SK-N-SH treated with all-trans-retinoic acid at 6 μM for 48 hours (cell line): ENCODE results near the gene XKR3.

ENCODE experiments used
- BACH2 ChIP-seq: fragments of 250-450 bp; sonication (Bioruptor Pico); IDR thresholded peaks from 2 replicates; pipeline ENCODE4 v1.9.0; 2021; ENCODE audit warnings: mild to moderate bottlenecking, borderline replicate concordance
- CREB5 ChIP-seq: fragments of 250-450 bp; sonication (Bioruptor Pico); IDR thresholded peaks from 2 replicates; pipeline ENCODE4 v1.5.1; 2020; ENCODE audit warnings: low read depth, mild to moderate bottlenecking, moderate library complexity
- ESRRG ChIP-seq: fragments of 250-450 bp; sonication (Bioruptor Pico); IDR thresholded peaks from 2 replicates; pipeline ENCODE4 v1.6.1; 2021; ENCODE audit warnings: mild to moderate bottlenecking
- GLIS3 ChIP-seq: fragments of 250-450 bp; sonication (Bioruptor Pico); IDR thresholded peaks from 2 replicates; pipeline ENCODE4 v1.5.0; 2020; ENCODE audit warnings: mild to moderate bottlenecking, moderate library complexity
- OSR1 ChIP-seq: fragments of 250-450 bp; sonication (Bioruptor Pico); IDR thresholded peaks from 2 replicates; pipeline ENCODE4 v1.8.0; 2022; ENCODE audit warnings: moderate library complexity, mild to moderate bottlenecking, inconsistent platforms
- PATZ1 ChIP-seq: fragments of 250-450 bp; sonication (Bioruptor Pico); IDR thresholded peaks from 2 replicates; pipeline ENCODE4 v1.8.0; 2020; ENCODE audit warnings: mild to moderate bottlenecking, moderate library complexity, borderline replicate concordance
- RARB ChIP-seq: fragments of 250-450 bp; sonication (Bioruptor Pico); IDR thresholded peaks from 2 replicates; pipeline ENCODE4 v1.8.0; 2021; ENCODE audit warnings: mild to moderate bottlenecking, moderate library complexity
- SNAI2 ChIP-seq: fragments of 250-450 bp; sonication (Bioruptor Pico); IDR thresholded peaks from 2 replicates; pipeline ENCODE4 v1.5.0; 2020; ENCODE audit warnings: mild to moderate bottlenecking, moderate library complexity
- TCF4 ChIP-seq: fragments of 250-450 bp; sonication (Bioruptor Pico); IDR thresholded peaks from 2 replicates; pipeline ENCODE4 v1.8.0; 2021; ENCODE audit warnings: mild to moderate bottlenecking, moderate library complexity, borderline replicate concordance
- TSHZ2 ChIP-seq: fragments of 250-450 bp; sonication (Bioruptor Pico); IDR thresholded peaks from 2 replicates; pipeline ENCODE4 v1.5.0; 2020; ENCODE audit warnings: mild to moderate bottlenecking, moderate library complexity
- ZC3H10 ChIP-seq: fragments of 250-450 bp; sonication (Bioruptor Pico); IDR thresholded peaks from 2 replicates; pipeline ENCODE4 v1.5.1; 2021; ENCODE audit warnings: mild to moderate bottlenecking, moderate library complexity
- ZNF70 ChIP-seq: fragments of 450-650 bp; formaldehyde crosslinking; IDR thresholded peaks from 2 replicates; pipeline ENCODE4 v1.5.0; 2020; ENCODE audit warnings: mild to moderate bottlenecking, moderate library complexity

GRCh38 chr22:16783930-16784354 lies 41.3 kb downstream of the XKR3 start:
- TF ChIP-seq CREB5 (no peak), ZNF70 (no peak), BACH2 (CRISPR knock-in tag) (no peak), PATZ1 (no peak), RARB (CRISPR knock-in tag) (no peak), SNAI2 (no peak), TCF4 (CRISPR knock-in tag) (no peak), OSR1 (CRISPR knock-in tag) (no peak), ESRRG (CRISPR knock-in tag) (no peak), TSHZ2 (no peak), GLIS3 (CRISPR knock-in tag) (no peak), ZC3H10 (CRISPR knock-in tag) (no peak)
